SK-N-SH treated with all-trans-retinoic acid at 6 μM for 48 hours (cell line): ENCODE results near the gene FOXE1.

ENCODE experiments used
- BACH2 ChIP-seq: fragments of 250-450 bp; sonication (Bioruptor Pico); IDR thresholded peaks from 2 replicates; pipeline ENCODE4 v1.9.0; 2021; ENCODE audit warnings: mild to moderate bottlenecking, borderline replicate concordance
- CSDC2 ChIP-seq: fragments of 250-450 bp; sonication (Bioruptor Pico); IDR thresholded peaks from 2 replicates; pipeline ENCODE4 v1.5.0; 2020; ENCODE audit warnings: mild to moderate bottlenecking, moderate library complexity
- ISL1 ChIP-seq: fragments of 250-450 bp; sonication (Bioruptor Pico); IDR thresholded peaks from 2 replicates; pipeline ENCODE4 v2.1.2; 2022; ENCODE audit warnings: mild to moderate bottlenecking, moderate library complexity
- TF ChIP-seq, protein P1 (sequence below): fragments of 250-450 bp; sonication (Bioruptor Pico); IDR thresholded peaks from 2 replicates; pipeline ENCODE4 v1.8.0; 2020; ENCODE audit warnings: mild to moderate bottlenecking, moderate library complexity, borderline replicate concordance

DNA sequence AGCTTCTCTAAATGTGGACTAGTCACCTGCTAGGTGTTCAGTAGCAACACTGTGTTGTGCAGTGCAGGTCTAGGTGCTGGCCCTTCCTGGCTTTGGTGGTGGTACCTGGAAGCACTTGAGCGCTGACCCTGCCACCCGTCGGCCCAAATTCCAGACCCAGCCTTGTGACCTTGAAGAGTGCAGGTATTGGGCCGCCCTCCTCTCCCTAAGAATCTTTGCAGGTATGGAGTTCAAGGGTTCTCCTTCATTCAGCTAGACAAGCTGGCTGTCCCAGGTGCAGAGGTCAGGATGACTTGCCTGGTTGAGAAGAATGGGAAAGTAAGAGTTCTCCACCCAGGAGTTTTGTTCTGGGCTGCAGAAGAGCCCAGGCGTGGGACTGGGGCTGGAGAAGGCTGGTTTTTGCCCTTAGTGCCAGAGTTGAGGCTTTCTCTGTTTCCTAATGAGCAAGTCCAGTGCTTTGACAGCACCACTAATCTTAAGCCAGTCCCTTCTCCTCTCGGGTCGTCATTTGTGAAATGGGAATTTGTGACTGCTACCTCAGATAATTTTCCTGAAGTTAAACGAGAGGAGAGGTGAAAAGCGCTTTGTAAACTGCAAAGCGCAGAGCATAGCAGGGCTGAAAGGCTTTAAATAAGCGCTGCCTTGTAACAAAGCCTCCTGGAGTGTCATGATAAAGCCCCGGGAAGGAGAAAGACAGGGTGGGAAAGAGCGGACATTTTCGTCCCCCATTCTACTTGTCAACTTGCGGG is 4.0 kb downstream of the FOXE1 start:
- TF ChIP-seq ISL1 (CRISPR knock-in tag): no peak
- TF ChIP-seq CSDC2: no peak
- TF ChIP-seq, protein P1, sequence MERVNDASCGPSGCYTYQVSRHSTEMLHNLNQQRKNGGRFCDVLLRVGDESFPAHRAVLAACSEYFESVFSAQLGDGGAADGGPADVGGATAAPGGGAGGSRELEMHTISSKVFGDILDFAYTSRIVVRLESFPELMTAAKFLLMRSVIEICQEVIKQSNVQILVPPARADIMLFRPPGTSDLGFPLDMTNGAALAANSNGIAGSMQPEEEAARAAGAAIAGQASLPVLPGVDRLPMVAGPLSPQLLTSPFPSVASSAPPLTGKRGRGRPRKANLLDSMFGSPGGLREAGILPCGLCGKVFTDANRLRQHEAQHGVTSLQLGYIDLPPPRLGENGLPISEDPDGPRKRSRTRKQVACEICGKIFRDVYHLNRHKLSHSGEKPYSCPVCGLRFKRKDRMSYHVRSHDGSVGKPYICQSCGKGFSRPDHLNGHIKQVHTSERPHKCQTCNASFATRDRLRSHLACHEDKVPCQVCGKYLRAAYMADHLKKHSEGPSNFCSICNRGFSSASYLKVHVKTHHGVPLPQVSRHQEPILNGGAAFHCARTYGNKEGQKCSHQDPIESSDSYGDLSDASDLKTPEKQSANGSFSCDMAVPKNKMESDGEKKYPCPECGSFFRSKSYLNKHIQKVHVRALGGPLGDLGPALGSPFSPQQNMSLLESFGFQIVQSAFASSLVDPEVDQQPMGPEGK (CRISPR knock-in tag): no peak
- no peak for TF ChIP-seq BACH2 (CRISPR knock-in tag)
